NCI-H2029 treated with DMSO at 0.1 percent for 48 hours (cell line): ENCODE results near the gene AXL.
"Not testable (repeated sequence)": the region's sequence is repeated elsewhere in the genome, so short reads cannot be mapped to it uniquely, and the experiment has no call there.

ENCODE experiments used
- DNase-seq: peaks from one replicate; lab custom pipeline; 2025; lab: John Stamatoyannopoulos, UW

AXL gene

DNA sequence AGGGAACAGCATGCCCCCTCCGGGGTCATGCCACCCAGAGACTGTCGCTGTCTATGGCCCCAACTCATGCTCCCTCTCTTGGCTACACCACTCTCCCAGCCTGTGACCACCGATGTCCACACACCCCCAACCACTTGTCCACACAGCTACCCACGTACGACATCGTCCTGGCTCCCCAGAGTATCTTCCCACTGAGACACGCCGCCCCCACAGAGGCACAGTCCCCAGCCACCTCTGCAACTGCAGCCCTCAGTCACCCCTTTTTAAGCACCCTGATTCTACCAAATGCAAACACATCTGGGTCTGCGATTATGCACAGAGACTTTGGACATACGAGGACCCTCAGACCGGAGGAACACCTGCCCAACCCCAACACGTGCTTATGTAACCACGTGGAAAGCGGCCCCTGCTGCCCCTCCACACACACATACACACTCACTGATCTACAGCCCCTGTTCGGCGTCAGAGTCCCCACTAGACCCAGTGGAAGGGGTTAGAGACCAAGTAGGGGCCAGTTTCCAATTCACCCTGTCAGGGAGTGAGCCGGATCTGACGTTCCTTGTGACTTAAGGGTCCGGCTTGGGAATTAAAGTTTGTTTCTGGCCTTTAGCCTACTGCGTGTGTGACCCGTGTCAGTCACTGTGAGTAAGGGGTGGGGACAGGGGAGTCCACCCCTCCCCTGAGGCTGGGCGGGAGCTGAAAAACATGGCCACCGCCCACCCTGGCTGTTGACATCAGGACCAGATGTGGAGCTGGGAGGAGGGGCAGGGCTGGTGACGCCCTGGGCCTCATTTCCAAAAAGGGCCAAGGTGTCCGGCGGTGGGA lies 11.9 kb upstream of the AXL start:
- no peak for DNase-seq

- no peak for DNase-seq
Observed at GRCh38 chr19:41214161-41214560, 4.9 kb upstream of the AXL start.

GRCh38 chr19:41217741-41218140 lies 1.3 kb upstream of the AXL start:
- no peak for DNase-seq

DNA sequence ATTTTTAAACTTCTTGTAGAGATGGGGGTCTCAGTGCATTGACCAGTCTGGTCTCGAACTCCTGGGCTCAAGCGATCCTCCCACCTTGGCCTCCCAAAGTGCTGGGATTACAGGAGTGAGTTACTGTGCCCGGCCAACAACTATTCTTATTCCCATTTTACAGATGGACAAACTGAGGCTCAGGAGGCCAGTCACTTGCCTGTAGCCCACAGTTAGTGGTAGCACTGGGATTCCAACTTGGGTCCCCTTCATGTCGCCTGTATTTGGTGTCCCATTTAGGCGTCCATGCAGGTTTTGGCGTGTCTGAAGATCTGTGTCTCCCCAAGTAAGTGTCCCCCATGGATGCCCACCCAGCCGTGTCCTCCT lies 791 bp upstream of the AXL start:
- no peak for DNase-seq

DNA sequence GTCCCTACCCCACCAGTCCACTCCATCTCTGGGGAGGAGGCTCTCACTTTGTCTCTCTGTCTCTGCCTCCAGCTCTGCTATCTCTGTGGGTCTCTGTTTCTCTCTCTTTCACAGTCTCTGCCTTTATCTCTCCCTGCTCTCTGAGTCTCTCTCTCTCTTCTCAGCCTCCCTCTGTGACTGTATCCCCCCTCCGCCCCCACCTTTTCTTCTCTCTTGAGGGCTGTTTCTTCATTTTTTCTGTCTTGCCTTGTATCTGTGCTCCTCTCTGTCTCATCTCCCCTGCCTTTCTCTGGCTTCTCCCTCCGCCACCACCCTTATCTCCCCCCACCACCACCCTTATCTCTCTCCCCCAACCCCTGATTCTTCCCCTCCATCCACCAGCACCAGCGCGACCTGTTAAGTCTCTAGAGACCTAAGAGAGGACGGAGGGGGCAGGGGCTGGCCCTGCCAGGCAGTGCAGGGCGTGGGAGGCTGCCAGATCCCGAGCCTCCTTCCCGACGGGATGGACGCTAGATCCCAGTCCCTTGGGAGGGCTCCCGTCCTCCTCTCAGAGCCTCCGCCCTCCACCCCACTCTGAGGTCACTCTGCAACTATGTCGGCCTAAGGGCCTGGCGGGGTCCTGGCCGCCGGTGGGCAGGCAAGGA lies 1.0 kb downstream of the AXL start:
- no peak for DNase-seq

DNA sequence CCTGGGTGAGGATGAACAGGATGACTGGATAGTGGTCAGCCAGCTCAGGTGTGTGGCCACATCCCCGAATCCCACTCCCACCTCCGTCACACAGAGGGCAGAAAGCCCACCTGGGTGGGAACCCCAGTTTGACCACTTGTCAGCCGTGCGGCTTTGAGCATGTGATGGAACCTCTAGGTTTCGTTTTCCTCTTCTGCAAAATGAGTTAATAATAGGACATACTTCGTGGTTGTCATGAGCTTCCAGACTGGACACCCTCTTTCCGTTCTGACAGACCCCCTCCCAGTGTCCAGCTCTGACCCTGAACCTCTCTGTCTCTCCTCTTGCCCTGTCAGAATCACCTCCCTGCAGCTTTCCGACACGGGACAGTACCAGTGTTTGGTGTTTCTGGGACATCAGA lies 1.8 kb downstream of the AXL start:
- no peak for DNase-seq

GRCh38 chr19:41221514-41222205 lies 2.6 kb downstream of the AXL start:
- DNase-seq = no peak

- DNase-seq = no peak
Observed at GRCh38 chr19:41222240-41222639, 3.2 kb downstream of the AXL start.

DNA sequence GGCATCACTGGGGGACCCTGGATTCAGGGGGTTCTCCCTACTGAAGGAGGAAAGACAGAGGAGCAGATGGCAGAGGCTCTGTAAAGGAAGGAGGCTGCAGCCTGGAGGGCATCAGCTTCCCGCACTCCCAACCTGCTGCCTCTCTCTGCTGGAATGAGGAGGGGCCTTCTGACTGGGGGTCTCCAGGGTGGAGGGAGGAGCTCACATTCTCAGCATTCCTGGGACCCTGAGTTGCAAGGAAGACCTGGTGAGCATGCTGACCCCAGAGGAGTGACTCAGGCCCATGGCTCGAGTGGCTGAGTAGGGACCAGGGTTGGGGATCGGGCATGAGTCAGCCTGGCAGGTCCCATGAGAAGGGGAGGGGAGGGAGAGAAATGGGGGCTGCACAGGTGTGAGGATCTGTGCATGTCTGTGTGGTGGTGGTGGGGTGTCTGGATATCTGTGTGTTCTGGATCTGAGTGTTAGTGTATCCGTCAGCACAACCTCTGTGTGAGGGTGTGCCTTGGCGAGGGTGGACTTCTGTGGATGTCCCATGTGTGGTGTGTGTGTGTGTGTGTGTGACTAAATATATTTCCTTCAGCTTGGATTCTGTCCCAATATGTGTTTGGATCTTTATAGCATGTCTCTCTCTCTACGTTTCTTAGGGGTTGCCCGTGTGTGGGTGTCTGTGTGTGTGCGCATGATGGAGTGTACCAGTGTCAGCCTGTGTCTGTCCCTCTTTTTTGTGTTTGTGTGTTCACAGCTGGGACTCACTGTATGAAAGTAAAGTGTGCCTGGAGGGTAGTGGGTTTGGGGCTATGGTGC lies 4.6 kb downstream of the AXL start:
- DNase-seq = no peak

DNA sequence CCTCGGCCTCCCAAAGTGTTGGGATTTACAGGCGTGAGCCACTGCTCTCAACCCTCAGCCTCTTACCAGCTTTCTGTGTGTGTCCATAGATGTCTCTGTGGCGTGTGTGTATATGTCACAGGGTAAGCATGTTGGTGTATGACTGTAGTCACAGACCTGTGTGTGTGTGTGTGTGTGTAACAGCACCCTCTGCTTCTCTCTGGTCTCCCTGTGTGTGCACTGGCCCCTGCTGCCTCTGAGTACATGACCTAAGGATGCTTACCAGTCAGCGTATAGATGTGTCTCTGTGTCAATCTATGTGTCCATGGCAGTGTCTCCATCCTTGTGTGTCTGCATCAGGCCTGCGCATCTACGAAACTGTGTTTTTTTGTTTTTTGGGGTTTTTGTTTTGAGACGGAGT lies 5.6 kb downstream of the AXL start:
- no peak for DNase-seq

DNA sequence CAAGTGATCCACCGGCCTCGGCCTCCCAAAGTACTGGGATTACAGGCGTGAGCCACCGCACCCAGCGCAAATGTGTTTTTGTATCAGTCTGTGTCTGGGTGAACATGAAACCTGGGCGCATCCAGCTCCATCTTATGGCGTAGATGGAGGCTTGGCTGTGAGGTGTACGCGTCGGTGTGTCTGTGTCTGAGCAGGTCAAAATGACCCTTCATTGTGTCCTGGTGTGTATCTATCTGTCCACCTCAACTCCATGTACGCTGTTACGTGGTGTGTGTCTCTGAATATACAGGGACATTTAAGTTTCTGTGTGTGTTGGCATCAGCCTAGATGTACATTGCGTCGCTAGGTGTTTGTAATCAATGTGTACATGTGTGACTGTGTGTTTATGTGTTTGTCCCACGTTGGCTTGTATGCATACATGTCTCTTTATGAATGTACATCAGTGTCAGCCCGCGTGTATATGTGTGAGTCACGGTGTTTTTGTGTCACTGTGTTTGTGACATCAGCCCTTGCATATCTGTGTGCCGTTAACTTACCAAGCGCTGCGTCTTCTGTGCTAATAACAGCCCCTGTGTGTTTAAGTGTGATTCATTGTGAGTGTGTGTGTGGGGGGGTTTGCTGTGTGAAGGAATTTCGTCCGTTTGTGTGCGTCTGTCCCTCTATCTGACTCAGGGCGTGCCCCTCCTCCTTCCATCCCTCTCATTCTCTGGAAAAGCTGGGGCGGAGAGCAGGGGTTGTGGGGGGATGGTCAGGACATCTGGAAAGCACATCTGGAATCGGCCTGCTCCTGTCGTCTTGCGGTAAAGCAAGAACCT lies 6.4 kb downstream of the AXL start:
- DNase-seq = no peak

GRCh38 chr19:41226053-41226873 lies 7.2 kb downstream of the AXL start:
- DNase-seq = no peak

GRCh38 chr19:41226874-41227390 lies 7.9 kb downstream of the AXL start:
- no peak for DNase-seq

- DNase-seq = no peak
Observed at GRCh38 chr19:41228486-41228885, 9.5 kb downstream of the AXL start.

- not testable (repeated sequence) for DNase-seq
Observed at GRCh38 chr19:41229338-41229737, 10.3 kb downstream of the AXL start.

GRCh38 chr19:41230067-41230857 lies 11.2 kb downstream of the AXL start:
- no peak for DNase-seq

- DNase-seq = no peak
Observed at GRCh38 chr19:41232686-41233085, 13.7 kb downstream of the AXL start.

DNA sequence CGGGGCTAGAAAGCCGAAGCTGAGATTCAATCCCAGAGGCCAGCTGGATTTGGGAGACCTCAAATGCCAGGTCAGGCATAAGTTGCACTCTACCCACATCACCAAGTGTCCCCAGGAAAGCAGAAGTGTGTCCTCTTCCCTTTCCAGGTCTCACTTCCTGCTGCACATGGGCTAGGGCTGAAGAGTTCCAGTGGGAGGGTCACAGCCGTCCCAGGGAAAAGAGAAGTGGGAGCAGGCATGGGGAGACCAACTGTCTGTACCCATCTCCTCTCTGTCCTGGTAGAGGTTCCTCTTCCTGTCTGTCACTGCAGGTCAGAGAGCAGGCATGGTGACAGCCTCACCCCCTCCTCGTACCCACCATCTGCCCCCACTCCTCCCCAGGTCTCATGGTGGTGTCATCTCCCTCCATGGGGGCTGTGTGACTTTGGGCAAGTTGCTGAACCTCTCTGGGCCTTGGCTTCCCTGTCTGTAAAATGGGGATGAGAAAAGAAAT lies 14.8 kb downstream of the AXL start:
- no peak for DNase-seq

- no peak for DNase-seq
Observed at GRCh38 chr19:41234512-41235168, 15.6 kb downstream of the AXL start.
